GM12892 (cell line): ENCODE data around the gene PLAU.

Experiments
- POLR2A ChIP-seq: IDR thresholded peaks from 2 replicates; pipeline ENCODE4 v1.6.1; 2011; ENCODE audit warnings: low read depth, low read length, control low read depth
- TAF1 ChIP-seq: IDR thresholded peaks from 2 replicates; pipeline ENCODE4 v1.6.1; 2011; ENCODE audit warnings: low read depth, mild to moderate bottlenecking, control low read depth, low read length, borderline replicate concordance

GRCh38 chr10:73964743-73965142 lies 53.8 kb downstream of the PLAU start:
- TF ChIP-seq POLR2A (no peak), TAF1 (no peak)
